ENCODE measurements around the gene CMTM7.
"Not testable (repeated sequence)": the region's sequence is repeated elsewhere in the genome, so short reads cannot be mapped to it uniquely, and the experiment has no call there.

Gene CMTM7

DNA sequence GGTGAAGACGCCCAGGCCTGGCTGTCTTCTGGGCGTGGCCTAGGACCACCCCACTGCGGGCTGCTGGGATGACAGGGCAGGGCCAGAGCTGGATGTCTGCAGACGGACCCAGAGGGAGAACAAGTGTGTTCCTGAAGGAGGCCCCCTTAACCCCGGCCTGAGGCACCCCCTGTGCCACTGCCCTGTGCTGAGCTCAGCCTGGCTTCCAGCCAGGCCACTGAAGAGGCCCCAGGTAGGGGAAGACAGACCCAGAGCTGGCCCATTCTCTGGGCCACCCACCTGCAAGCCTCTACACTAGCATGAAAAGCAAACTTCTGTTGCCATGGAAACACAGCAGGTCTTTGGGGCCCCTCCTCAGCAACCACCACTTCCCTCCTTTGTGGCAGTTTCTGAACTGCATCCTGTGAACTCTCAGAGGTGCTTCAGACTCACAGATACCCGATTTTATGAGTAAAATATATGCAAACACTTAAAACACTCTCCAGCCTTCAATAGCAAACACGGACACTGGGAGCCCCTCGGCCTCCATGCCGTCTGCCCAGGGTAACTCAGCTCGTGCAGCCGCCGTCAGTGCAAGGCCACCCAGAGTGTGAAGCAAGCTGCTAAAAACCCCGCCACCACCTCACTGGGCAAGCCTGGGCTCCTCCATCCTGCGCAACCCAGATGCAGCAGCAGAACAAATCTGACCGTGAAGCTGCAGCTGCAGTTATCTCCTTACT lies 68.5 kb downstream of the CMTM7 start:
- DNase-seq (ENCODE audit: low read depth) = peak; percentile 40

DNA sequence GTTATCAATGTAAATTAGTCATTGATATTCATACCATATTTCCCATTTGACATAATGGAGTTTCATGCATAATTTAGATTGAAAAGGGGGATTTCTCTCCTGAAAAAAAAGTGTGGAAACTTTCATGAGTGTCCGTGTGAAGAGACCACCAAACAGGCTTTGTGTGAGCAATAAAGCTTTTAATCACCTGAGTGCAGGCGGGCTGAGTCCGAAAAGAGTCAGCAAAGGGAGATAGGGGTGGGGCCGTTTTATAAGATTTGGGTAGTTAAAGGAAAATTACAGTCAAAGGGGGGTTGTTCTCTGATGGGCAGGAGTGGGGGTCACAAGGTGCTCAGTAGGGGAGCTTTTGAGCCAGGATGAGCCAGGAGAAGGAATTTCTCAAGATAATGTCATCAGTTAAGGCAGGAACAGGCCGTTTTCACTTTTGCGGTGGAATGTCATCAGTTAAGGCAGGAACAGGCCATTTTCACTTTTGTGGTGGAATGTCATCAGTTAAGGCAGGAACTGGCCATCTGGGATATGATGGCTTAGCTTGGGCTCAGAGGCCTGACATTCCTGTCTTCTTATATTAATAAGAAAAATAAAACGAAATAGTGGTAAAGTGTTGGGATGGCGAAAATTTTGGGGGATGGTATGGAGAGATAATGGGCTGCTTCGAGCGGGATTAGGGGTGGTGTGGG lies 69.3 kb downstream of the CMTM7 start:
- DNase-seq (ENCODE audit: low read depth) = not testable (repeated sequence)

DNA sequence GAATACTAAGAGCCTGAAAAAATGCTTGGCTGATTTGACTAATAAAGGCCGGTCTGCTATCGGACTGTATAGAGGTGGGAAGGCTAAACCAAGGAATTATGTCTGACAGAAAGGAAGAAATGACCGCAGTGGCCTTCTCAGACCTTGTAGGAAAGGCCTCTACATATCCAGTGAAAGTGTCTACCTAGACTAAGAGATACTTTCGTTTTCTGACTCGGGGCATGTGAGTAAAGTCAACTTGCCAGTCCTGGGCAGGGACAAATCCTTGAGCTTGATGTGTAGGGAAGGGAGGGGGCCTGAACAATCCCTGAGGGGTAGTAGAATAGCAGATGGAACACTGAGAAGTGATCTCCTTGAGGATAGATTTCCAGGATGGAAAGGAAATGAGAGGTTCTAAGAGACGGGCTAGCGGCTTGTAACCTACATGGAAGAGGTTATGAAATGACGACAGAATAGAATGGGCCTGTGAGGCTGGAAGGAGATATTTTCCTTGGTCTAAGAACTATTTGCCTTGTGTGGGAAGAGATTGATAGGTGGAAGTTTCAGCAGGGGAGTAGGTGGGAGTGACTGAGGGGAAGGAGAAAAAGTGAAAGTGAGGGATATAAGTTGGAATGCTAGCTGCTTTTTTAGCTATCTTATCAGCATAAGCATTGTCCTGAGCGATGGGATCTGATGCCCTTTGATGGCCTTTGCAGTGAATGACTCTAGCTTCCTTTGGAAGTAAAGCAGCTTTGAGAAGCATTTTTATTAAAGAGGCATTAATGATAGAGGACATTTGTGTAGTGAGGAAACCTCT lies 70.7 kb downstream of the CMTM7 start:
- DNase-seq (ENCODE audit: low read depth) = not testable (repeated sequence)

DNA sequence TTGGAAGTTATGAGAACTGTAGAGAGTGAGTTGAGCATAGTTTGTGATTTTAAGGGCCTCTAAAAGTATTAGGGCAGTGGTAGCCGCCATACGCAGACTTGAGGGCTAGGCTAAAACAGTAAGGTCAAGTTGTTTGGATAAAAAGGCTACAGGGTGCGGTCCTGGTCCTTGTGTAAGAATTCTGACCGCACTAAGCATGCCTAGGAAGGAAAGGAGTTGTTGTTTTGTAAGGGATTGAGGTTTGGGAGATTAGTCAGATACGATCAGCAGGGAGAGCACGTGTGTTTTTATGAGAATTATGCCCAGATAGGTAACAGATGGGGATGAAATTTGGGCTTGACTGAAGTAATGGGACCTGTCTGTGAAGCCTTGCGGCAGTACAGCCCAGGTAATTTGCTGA lies 71.8 kb downstream of the CMTM7 start:
- not testable (repeated sequence) for DNase-seq (ENCODE audit: low read depth)

DNA sequence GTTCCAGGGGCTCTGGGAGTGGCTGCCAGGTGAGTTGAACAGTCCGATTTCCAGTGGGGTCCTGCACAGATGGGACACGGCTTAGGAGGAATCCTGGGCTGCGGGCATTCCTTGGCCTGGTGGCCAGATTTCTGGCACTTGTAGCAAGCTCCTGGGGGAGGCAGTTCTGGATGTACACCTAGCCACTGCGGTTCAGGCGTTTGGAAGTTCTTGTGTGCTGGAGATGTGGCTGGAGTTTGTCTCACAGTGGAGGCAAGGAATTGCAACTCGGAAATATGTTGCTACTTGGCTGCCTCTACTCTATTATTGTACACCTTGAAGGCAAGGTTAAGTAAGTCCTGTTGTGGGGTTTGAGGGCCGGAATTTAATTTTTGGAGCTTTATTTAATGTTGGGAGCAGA lies 73.1 kb downstream of the CMTM7 start:
- DNase-seq (ENCODE audit: low read depth) = not testable (repeated sequence)

DNA sequence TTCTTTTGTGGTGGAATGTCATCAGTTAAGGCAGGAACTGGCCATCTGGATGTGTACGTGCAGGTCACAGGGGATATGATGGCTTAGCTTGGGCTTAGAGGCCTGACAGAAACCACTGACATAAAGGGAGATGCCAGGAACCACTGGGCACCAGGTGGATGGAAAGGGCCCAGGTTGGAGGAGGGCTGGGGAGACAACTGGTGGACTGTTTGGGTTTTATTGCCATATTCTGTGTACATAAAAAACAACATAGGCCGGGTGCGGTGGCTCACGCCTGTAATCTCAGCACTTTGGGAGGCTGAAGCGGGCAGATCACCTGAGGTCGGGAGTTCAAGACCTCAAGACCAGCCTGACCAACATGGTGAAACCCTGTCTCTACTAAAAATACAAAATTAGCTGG lies 75.2 kb downstream of the CMTM7 start:
- DNase-seq (ENCODE audit: low read depth) = not testable (repeated sequence)

DNA sequence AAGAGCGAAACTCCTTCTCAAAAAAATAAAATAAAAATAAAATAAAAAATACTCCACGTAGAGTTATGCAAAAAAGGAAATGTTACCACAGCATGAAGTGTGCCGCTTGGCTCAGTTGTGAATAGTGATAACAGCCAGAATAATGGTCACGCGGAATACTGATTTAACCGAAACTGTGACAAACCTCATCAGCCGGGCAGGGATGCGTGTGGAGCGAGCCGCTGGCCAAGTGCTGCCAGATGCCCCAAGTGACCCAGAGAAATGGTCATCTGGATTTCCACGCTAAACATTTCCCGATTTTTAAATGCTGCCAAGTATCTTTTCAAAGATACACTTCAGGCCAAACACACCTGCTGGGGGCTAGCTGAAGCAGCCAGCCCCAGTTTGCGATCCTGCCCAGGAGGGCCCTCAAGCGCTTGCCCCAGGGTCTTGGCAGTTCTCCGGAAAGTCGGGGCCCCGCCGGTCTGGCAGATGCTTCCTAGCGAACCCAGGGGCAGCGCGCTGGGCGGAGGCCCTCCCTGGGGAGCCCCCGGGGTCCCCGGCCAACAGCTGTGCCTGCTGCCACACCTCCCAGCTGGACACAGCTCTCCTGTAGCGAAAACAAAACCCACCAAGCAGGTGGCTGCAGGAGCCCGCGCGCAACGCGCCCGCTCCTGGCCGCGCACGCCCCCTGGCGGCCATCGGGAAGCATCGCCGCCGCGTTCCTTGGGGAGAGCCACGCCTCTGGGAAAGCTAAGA lies 75.8 kb downstream of the CMTM7 start:
- DNase-seq (ENCODE audit: low read depth) = peak; percentile 64

DNA sequence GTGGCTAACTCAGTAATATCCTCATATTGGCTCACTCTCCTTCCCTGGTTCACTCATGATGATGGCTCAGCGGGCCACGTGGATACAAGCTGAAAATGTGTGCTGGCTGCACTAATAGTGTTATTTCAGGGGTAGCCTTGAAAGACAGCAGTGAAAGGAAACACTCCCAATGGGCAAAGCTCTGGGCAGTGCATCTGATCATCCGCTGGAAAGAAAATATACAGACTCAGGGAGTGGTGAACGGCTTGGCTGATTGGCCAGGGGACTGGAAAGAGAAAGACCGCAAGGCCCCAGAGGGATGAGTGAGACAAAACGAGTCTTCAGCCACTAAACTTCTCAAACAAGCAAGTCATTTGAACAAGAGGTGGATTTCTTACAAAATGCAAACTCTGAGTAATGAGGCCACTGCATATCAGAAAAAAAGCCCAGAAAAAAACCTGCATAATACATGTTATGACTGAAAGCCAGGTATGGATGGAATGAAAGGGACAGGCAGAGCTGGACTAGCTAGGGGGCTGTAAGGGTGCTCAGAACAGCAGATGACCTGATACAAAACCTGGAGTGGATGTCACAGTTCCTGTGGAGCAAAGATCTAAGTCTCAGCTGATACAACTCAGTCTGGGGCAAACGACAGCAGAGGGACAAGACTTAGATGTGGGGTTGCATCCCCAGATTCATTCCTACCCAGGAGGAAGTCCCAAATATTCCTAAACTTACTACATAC lies 77.7 kb downstream of the CMTM7 start:
- DNase-seq (ENCODE audit: low read depth) = no peak

DNA sequence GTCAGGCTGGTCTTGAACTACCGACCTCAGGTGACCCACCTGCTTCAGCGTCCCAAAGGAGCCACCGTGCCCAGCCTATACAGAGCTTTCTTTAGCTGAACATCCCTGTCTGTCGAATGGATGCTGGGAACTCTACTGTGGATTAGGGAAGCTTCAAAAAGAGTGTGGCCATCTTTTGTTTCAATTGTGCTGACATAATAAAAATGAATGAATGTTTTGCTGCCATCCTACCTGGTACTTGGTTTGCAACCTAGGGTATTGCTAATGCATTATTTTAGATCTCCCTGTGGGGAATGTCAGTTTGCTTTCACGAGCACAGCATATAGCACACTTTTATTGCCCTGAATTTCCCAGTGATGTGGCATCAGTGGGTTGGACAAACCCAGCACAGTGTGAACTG lies 78.7 kb downstream of the CMTM7 start:
- no peak for DNase-seq (ENCODE audit: low read depth)

DNA sequence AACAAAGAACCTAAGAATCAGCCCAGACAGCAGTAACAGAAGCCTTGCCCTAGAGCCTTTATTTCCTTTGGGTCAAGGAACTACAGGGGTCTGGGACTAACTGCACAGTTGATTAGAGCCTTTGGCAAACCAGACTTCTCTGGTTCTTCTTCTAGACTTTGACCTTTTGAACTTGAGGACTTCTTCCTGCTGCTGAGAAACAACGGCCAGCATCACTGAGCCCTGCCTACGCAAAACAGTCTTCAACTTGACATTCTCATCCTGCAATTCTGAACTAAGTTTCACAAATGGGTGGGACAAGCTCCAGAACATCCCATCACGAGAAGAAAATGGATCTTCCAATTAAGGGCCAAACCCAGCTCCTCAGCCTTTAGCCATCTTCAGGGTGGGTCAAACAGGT lies 79.6 kb downstream of the CMTM7 start:
- no peak for DNase-seq (ENCODE audit: low read depth)

DNA sequence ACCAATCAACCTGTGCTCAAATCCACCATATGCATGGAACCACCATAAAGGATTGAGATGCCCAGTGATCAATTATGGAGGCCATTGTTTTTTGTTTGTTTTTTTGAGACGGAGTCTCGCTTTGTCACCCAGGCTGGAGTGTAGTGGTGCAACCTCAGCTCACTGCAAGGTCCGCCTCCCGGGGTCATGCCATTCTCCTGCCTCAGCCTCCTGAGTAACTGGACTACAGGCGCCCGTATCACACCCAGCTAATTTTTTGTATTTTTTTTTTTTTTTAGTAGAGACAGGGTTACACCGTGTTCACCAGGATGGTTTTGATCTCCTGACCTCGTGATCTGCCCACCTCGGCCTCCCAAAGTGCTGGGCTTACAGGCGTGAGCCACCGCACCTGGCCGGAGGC lies 80.5 kb downstream of the CMTM7 start:
- not testable (repeated sequence) for DNase-seq (ENCODE audit: low read depth)

DNA sequence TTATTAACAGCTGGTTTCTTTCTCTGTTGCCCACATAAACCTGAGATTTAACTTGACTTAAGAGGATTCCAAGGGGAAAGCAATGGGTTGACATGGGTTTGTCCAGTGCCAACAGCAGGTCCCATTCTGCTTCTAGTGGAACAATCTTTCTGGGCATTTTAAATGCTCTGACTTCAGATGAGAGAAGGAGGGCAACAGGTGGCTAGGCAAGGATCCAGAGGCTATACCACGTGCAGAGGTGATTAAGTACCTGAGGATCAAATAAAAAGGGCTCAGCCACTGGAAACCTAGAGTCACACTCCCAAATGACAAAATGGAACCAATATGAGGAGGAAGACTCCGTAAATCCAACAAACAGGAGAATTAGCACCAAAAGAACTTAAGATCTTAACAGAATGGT lies 82.5 kb downstream of the CMTM7 start:
- no peak for DNase-seq (ENCODE audit: low read depth)

DNA sequence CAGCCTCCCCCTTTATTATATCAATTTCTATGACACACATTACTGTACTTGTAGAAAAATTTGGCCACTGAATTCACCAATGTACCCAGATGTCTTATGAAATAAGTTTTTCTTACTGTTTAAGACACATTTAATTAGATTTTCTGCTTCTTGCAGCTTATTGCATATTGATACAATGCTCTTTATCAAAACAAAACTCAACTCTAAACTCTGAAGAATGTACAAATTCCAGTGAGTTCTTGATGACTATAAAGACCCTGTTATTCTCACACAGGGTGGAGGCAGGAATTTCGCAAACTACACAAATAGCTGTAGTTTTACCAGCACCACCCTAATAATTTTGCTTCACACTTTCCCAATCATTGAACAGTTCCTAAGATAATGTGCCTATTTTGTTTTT lies 89.0 kb downstream of the CMTM7 start:
- no peak for DNase-seq (ENCODE audit: low read depth)

DNA sequence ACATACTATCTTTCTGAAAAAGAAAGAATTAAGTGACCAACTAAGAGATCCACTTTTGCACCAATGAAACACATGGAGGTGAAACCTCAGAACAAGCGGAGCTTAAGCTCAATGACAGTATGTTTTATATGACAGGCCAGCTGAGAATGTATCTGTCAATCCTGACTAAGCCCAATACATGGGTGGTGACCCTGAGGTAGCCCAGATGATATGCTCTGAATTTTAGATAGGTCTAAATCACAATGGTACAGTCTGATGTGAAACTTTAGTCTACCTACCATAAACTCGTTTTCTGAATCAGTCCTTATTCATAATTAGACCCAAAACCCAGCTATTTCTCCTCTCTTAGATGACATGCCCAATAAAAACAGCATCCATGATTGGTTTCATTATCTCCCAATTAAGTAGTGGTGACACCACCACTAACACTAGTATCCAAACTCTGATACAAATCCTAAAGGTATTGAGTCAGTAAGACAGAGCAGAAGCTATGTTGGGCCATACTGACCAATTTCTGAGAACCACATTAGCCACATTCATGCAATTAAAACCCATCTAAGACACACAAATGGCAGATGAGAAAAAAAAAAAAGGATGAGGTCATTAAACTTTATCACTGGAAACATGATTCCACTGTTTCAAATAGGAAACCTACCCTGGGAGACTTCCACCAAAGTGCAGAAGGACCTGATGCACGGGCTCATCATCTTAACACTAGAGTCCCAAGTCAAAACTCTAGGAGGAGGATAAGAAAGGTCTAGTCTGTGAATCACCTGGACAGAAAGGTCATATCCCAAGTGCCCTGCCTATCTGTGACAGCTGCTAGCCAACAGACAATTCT lies 90.4 kb downstream of the CMTM7 start:
- no peak for DNase-seq (ENCODE audit: low read depth)

DNA sequence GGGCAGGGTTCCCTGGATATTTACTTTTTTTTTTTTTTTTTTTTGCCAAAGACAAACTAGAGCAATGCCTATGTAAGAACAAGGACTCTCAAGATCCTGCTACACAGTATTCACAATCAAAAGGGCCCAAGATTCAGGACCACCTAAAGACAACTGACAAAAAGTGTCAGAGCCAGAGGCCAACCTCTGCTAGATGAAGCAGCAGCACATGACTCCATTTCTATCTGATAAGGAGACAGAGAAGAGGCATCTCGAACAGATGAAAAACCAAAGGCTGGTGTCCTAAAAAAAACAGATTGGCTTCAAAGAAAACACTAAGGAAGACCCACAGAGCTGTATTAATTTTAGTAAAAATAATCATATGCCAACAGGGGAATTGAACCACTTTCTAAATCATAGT lies 91.0 kb downstream of the CMTM7 start:
- no peak for DNase-seq (ENCODE audit: low read depth)

DNA sequence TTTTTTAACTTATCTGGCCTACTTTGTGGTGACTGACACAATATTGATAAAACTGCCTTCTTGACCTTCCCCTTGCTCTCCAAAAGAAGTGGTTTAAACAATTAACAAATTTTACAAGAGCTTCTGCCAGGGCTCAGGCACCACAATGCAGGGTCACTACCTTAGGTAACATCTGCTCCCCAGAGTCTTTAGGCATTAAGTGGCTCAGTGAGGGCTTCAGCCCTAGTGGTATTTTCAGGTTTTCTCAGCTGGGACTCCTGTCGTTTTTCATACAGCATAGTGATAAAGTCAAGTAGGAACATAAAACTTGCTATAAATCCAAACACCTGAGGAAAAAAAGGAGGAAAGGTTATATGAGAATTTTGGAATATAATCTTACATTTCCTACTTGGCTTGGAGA lies 92.1 kb downstream of the CMTM7 start:
- no peak for DNase-seq (ENCODE audit: low read depth)

DNA sequence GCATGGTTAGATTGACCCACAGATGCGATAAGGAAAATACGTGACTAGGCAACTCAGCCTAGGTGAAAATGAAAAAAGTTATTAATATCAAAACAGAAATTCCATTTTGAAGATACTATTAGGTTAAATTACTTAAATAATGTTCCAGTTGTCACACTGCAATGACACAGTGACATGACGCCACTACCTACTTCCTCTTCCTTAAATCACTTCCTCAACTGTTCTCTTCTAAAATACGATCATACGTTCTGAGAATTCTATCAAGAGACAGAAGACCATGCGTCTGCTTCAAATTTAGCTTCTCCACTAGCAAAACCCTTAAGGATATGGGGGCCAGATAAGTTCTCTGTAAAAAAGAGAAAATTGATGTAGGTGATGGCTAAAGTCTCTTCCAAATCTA lies 92.8 kb downstream of the CMTM7 start:
- no peak for DNase-seq (ENCODE audit: low read depth)

DNA sequence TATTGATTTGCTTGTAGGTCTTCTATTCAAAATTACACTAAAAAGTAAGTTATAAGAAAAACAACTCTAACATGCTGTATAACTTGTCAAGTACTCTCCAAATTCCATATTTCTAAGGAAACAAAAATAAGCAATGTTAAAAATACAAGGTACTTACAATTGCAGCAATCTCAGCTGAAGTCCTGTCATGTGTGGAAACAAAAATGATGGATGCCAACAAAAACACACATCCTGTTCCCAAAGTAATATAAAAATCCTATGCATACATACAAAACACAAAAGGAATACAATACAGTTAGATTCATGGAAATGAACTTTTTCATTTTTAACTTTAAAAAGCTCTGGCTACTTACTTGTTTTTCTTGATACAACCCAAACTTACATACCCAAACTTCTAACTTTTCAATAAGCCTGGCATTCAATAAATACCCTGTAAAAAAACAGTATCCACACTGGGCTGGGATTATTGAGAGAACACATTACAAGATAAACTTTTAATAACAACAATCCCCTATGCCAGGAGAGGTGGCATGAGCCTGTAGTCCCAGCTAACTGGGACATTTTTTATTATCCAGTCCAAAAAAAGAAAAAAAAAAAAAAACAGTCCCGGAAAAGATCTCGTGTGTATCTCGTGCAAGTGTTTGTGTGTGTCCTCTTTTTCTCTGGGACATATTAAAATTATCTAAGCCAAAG lies 96.3 kb downstream of the CMTM7 start:
- DNase-seq (ENCODE audit: low read depth) = no peak

DNA sequence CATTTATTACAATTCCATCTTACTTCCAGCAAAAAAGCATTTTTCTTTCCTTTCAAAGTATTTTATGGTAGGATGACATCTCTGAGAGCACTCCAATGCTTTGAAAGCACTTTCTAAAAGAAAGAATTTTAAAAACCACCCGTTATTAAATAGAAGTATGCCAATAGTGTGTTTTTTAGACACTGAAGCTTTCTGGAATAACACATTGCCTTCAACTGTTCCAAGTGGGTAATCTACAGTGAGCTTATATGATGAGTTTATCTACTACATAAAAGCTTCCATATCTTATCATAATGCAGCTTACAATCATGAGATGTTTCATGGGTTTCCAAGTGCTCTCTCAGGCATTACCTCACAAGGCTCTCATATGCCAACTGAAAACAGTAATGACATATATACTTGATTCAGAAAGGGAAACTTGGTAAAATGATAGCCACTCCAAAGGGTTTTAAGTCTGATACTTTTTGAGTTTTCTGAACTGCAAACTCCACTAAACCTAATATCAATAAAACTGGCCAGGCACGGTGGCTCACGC lies 96.9 kb downstream of the CMTM7 start:
- DNase-seq (ENCODE audit: low read depth) = no peak

Measured in stimulated activated CD4-positive, alpha-beta T cell treated with anti-CD3 and anti-CD28 coated beads, Interleukin-2, amount 100 ng/mL, for 4 hours (primary cell).